NCI-H2171 treated with DMSO at 0.1 percent for 48 hours (cell line): ENCODE measurements around the gene DUSP22.

Source experiments
- DNase-seq: peaks from one replicate; lab custom pipeline; 2025; lab: John Stamatoyannopoulos, UW

Gene DUSP22

DNA sequence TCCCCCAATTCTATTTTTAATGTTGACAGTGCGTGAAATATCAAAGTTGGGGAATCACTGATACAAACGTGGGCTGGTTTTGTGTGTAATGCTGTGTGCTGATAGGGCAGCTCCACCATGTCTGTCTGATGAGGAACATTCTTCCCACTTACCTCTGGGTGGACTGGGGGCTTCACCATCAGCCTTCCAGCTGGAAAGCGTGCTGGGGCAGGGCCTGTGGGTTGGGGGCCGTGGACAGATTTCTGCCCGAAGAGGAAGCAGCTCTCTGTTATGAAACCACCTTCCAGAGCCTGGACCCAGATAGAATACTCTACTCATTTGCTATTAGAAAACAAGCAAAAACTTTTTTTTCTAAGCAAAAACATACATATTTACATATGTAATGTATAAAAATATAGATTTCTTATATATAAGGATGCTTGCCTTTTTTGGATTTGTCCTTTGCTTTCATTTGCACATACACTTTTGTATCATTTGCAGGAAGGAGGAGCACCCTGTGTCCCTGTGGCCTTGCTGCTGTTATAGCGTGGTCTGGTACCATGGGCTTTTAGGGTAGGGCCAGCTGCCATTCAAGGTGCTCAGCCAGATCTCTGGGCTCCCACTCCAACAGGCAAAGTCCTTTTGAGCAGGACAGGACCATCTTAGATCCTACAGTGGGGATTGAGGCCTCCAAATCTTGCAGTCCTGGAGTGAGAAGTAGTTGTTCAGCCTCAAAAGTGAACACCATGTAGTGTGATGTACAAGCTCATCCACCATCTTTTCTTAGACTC is 48.1 kb downstream of the DUSP22 start:
- DNase-seq, result no peak

- DNase-seq, result no peak
Observed at GRCh38 chr6:340991-341827, 48.9 kb downstream of the DUSP22 start.

GRCh38 chr6:341914-342831 is 49.9 kb downstream of the DUSP22 start:
- no peak for DNase-seq

DNA sequence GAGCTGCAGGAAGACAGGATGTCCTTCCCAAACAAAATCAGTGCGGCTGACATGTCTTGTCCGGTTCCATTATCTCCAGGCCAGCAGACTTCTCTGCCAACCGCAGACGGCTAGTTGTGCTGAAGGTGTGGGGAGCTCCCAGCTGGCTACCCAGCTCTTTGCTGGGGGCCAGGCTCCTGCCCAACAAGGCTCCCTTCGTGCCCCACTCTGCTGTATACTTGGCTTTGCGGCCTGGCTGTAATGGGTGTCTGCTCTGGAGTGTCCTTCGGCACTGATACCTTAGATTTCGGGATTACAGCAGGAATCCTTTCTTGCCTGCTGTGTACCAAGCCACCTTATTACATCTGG is 50.5 kb downstream of the DUSP22 start:
- DNase-seq, result no peak

- no peak for DNase-seq
Observed at GRCh38 chr6:343226-343935, 51.1 kb downstream of the DUSP22 start.

- DNase-seq, result no peak
Observed at GRCh38 chr6:343960-344815, 51.9 kb downstream of the DUSP22 start.

DNA sequence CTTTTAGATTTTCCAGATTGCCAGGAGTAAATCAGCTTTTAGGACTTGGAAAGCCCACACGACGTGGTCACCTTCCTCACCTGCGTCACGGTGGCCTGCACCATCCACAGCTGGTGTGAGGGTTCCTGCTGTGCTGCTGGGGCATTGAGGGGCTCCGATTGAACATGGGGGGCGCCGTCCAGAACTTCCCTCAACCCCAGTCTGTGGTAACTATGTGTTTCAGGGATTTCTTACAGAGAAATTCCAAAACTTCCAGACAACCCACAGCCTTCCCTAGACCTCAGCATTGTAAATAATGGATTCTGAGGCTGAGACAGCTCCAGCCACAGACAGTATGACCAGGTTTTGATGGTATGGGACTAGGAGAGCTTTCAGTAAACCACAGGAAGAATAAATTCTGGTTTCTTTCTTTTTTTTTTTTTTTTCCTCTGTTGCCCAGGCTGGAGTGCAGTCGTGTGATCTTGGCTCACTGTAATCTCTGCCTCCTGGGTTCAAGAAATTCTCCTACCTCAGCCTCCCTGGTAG is 52.6 kb downstream of the DUSP22 start:
- no peak for DNase-seq

DNA sequence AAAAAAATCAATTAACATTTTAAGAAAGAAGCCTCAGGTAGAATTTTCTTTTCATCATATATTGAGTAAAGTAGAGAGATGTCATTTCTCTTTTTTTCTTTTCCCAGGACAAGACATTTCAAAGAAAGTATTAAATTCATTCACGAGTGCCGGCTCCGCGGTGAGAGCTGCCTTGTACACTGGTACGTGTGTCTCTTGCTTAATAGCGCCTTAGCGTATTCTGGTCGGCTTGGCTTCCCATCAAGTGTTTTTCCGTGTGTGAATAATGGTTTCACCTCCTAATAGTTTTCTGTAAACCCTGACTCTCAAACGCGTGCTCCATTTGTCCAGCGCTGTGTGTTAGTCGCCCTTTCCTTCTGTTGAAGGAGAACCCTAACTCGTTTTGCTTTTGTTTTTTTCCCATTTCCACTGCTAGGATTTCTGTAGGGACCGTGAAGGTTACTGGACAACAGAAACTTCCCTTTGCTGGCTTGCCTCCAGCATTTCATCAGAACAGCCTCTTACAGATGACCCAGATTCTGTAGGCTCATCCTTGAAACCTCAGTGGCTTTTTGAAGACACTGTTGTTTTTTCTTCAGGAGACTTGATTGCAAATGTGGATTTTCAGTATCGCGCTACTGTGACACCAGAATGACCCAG is 53.6 kb downstream of the DUSP22 start:
- DNase-seq, result no peak

- no peak for DNase-seq
Observed at GRCh38 chr6:346386-347030, 54.2 kb downstream of the DUSP22 start.

DNA sequence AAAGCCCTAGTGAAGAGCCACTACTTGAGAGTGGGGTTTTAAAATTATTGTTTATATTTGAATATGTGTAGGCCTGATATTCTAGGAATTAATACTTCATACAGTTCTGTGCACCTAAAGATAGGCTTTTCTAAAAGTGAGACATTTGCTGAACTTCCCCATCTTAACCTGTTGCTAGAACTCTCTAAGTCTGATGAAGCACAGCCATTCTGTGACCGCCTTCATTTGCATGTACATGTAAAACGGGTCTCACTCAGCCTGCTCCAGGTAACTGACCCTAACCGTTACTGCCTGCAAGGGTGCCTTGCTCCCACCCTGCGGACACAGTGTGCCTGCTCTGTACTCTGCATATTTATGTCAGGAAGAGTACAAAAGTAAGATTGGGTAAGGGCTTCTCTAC is 54.9 kb downstream of the DUSP22 start:
- no peak for DNase-seq

DNA sequence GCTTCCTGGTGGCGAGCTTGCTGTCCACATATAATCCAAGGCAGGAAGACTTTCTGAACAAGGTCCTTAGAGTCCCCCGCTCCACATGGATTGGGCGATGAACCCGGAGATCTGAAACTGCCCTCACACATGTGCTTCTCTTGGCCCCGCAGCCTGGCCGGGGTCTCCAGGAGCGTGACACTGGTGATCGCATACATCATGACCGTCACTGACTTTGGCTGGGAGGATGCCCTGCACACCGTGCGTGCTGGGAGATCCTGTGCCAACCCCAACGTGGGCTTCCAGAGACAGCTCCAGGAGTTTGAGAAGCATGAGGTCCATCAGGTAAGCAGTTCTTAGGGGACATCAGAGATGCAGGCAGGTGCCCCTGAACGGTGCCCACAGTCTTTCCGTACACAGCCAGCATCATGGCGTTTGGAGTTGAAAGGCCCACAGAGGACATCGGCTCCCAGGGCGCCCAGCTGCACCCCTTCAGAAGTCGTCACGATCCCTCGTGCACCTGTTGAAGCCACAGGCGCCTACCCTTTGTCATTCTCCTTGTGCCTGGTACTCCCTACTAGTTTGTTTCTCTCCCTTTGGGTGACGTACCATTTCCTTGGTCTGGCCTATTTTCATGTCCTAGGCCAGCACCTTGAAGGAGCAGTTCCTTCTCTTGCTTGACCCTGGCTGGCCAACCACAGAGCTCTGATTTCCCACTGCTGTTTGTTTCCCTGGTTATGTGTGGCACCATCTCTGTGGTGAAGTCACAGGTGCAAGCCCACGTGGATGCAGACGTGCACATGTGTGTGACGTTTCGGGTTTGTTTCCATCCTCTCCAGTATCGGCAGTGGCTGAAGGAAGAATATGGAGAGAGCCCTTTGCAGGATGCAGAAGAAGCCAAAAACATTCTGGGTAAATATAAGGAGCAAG is 55.9 kb downstream of the DUSP22 start:
- no peak for DNase-seq

GRCh38 chr6:348860-349396 is 56.6 kb downstream of the DUSP22 start:
- no peak for DNase-seq

DNA sequence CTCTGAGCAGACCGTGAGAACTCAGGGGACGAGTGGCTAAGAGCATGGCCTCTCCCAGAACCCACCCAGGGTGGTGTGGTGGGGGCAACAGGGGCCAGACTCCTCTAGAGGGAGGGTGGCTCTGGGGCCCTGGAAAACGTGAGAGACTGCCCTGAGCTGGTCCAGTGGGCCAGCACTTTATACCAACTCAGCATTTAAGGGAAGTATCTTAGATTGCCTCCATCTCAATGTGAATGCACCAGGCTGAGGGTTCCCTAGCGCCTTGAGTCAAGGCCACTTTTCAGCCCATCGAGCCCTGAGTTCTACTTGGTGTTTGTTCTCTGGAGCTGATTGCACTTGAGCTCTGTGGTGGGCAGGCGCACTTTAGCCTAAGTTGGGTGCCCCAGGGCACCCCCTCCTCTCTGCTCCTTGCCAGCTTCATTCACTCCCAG is 57.2 kb downstream of the DUSP22 start:
- DNase-seq, result no peak

- DNase-seq, result no peak
Observed at GRCh38 chr6:350371-350770, 58.1 kb downstream of the DUSP22 start.

DNA sequence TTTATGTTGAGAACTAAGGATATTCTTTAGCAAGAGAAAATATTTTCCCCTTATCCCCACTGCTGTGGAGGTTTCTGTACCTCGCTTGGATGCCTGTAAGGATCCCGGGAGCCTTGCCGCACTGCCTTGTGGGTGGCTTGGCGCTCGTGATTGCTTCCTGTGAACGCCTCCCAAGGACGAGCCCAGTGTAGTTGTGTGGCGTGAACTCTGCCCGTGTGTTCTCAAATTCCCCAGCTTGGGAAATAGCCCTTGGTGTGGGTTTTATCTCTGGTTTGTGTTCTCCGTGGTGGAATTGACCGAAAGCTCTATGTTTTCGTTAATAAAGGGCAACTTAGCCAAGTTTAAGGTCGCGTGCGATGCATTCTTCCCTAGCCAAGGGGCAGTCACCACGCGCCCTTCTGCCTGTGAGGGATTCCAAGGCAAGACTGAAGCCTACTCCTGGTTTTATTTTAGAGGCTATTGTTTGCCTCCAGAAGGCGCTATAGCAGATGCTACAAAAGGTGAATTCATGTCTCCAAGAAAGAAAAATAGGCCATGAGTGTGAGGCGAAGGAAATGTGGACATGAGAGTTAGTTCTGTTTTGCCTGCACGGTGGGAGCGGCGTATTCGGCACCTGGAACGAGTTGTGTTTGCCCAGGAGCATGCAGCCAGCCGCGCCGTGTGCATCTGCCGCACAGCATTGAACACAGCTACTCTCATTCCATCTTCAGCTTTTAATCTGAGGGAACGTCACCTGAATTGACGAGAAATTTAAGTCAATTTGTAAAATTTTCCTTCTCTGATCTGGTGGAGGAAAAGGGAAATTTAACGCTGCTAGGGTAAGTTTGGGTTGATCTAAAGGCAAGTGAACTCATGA is 59.0 kb downstream of the DUSP22 start:
- DNase-seq, result no peak

GRCh38 chr6:351867-352289 is 59.6 kb downstream of the DUSP22 start:
- DNase-seq, result no peak

DNA sequence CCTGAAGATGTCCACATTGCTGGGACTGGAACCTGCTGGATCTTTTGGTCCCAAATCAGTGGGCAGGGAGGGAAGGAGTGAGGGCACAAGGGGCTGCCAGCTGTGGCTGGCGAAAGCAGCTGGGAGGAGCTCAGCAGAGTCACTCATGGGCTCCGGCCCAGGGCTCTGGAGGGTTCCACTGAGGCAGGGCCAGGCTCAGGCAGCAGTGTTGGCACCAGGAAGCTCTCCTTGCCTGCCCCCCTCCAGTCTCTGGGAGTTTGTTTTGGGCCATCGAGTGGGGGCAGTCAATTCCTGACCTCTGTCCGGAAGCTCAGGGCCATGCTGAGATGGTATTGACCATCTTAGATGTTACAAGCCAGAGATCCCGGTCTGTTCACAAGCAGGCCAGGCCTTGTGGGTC is 60.2 kb downstream of the DUSP22 start:
- no peak for DNase-seq
